ENCODE data around the gene ANKRD11.

DNA sequence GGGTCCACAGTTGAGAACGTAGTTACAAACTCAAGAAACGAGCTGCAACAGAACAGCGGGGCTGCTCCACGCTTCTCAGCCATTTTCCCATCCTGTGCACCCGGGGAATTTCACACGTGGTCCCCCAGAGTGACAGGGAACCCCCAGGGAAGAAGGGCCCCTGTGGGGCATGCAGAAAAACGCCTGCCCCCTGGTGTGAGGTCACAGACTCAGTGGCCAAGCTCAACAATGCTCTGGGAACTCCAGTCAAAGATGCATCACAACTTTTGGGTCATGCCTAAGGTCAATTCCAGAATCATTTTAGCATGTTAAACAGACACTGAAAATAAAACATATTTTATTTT, 157.5 kb downstream of the ANKRD11 start:
- TF ChIP-seq, protein P1, sequence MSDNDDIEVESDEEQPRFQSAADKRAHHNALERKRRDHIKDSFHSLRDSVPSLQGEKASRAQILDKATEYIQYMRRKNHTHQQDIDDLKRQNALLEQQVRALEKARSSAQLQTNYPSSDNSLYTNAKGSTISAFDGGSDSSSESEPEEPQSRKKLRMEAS (IDR thresholded peaks at IDR 0.05), result no peak
- TF ChIP-seq, protein P2, sequence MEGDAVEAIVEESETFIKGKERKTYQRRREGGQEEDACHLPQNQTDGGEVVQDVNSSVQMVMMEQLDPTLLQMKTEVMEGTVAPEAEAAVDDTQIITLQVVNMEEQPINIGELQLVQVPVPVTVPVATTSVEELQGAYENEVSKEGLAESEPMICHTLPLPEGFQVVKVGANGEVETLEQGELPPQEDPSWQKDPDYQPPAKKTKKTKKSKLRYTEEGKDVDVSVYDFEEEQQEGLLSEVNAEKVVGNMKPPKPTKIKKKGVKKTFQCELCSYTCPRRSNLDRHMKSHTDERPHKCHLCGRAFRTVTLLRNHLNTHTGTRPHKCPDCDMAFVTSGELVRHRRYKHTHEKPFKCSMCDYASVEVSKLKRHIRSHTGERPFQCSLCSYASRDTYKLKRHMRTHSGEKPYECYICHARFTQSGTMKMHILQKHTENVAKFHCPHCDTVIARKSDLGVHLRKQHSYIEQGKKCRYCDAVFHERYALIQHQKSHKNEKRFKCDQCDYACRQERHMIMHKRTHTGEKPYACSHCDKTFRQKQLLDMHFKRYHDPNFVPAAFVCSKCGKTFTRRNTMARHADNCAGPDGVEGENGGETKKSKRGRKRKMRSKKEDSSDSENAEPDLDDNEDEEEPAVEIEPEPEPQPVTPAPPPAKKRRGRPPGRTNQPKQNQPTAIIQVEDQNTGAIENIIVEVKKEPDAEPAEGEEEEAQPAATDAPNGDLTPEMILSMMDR (IDR thresholded peaks at IDR 0.05 in 2 of 3, conservative IDR thresholded peaks at IDR 0.05 in 1 of 3; ENCODE audit: borderline replicate concordance in 1 of 3, insufficient read depth in 1 of 3, low read depth in 2 of 3, low read length in 2 of 3), result no peak
- TF ChIP-seq EZH2 (IDR thresholded peaks at IDR 0.05) (no peak), POLR2A (IDR thresholded peaks at IDR 0.05; ENCODE audit: borderline replicate concordance, extremely low read depth, insufficient read depth, insufficient read length) (no peak), CBX3 (IDR thresholded peaks at IDR 0.05; ENCODE audit: low read depth) (no peak), POLR2AphosphoS5 (IDR thresholded peaks at IDR 0.05; ENCODE audit: low read depth, low read length) (no peak), EGR1 (IDR thresholded peaks at IDR 0.05; ENCODE audit: low read depth) (no peak), SIN3A (IDR thresholded peaks at IDR 0.05; ENCODE audit: low read depth) (no peak), RAD21 (IDR thresholded peaks at IDR 0.05; ENCODE audit: low read depth) (no peak), SP1 (IDR thresholded peaks at IDR 0.05; ENCODE audit: low read depth) (no peak), ZBTB33 (IDR thresholded peaks at IDR 0.05; ENCODE audit: extremely low read depth, insufficient replicate concordance, low read length) (no peak), ATF3 (IDR thresholded peaks at IDR 0.05) (no peak)

Measured in HCT116 (cell line).